Neuronal stem cell (in vitro differentiated cells): ENCODE results near the gene EIF4E1B.
A peak's percentile ranks its signal among the peaks of the same experiment; 100 is the strongest.

Experiments used
- DNase-seq: peaks from one replicate; pipeline ENCODE4 v3.0.0-alpha.2; 2013; ENCODE audit warnings: low spot score
- H2AFZ ChIP-seq: one replicate; pipeline ENCODE4 v1.6.1; 2013; ENCODE audit warnings: mild to moderate bottlenecking, low read length, inconsistent platforms
- H2AK5ac ChIP-seq: 2 replicates; pipeline ENCODE4 v1.6.1; 2013; ENCODE audit warnings: low read depth, mild to moderate bottlenecking, inconsistent platforms, low read length, moderate library complexity, mixed read lengths
- H2BK120ac ChIP-seq: 2 replicates; pipeline ENCODE4 v1.6.1; 2013; ENCODE audit warnings: low read depth, mild to moderate bottlenecking, inconsistent platforms, low read length, moderate library complexity, mixed read lengths
- H2BK12ac ChIP-seq: one replicate; pipeline ENCODE4 v1.6.1; 2013; ENCODE audit warnings: low read length, inconsistent platforms
- H2BK15ac ChIP-seq: 2 replicates; pipeline ENCODE4 v1.6.1; 2013; ENCODE audit warnings: mild to moderate bottlenecking, low read length, inconsistent platforms, mixed read lengths
- H2BK5ac ChIP-seq: one replicate; pipeline ENCODE4 v1.6.1; 2013; ENCODE audit warnings: inconsistent platforms, mild to moderate bottlenecking, low read length, moderate library complexity
- H3K14ac ChIP-seq: one replicate; pipeline ENCODE4 v1.6.1; 2013; ENCODE audit warnings: low read length, inconsistent platforms
- H3K18ac ChIP-seq: 2 replicates; pipeline ENCODE4 v1.6.1; 2013; ENCODE audit warnings: low read length, inconsistent platforms
- H3K23ac ChIP-seq: 2 replicates; pipeline ENCODE4 v1.6.1; 2013; ENCODE audit warnings: low read depth, mild to moderate bottlenecking, mixed read lengths, low read length, inconsistent platforms; ENCODE audit not compliant: poor library complexity
- H3K27ac ChIP-seq: replicated peaks from 3 replicates; pipeline ENCODE4 v1.5.1; 2013; ENCODE audit warnings: low read length, inconsistent platforms
- H3K27me3 ChIP-seq, 3 experiments: 2 replicates each; pipeline ENCODE4 v1.6.1; 2013; ENCODE audit warnings: low read length in 3 of 3, mild to moderate bottlenecking in 2 of 3, inconsistent platforms in 1 of 3, low read depth in 1 of 3, mixed read lengths in 1 of 3, moderate library complexity in 1 of 3; ENCODE audit not compliant: control insufficient read depth in 3 of 3, insufficient read depth in 3 of 3
- H3K36me3 ChIP-seq, 2 donors: replicated peaks in 1 of 2; 2 replicates each; pipeline ENCODE4 v1.6.1; 2013; ENCODE audit warnings: low read length in 2 of 2; ENCODE audit not compliant: control insufficient read depth in 2 of 2, insufficient read depth in 2 of 2
- H3K4ac ChIP-seq: 2 replicates; pipeline ENCODE4 v1.6.1; 2013; ENCODE audit warnings: inconsistent platforms, mild to moderate bottlenecking, low read length, moderate library complexity
- H3K4me1 ChIP-seq, 2 donors: 1 replicate in 1 of 2; 2 replicates in 1 of 2; pipeline ENCODE4 v1.6.1; 2013; ENCODE audit warnings: low read length in 2 of 2, low read depth in 1 of 2; ENCODE audit not compliant: control insufficient read depth in 2 of 2, insufficient read depth in 1 of 2
- H3K4me2 ChIP-seq: one replicate; pipeline ENCODE4 v1.6.1; 2013; ENCODE audit warnings: mild to moderate bottlenecking, low read length, inconsistent platforms; ENCODE audit not compliant: insufficient read depth, poor library complexity, severe bottlenecking
- H3K4me3 ChIP-seq, 2 donors: 2 replicates each; pipeline ENCODE4 v1.5.1; 2013; ENCODE audit warnings: low read length in 2 of 2, mild to moderate bottlenecking in 2 of 2, inconsistent platforms in 1 of 2, moderate library complexity in 1 of 2
- H3K79me1 ChIP-seq: one replicate; pipeline ENCODE4 v1.6.1; 2013; ENCODE audit warnings: low read depth, mild to moderate bottlenecking, inconsistent platforms, low read length, moderate library complexity
- H3K9ac ChIP-seq: one replicate; pipeline ENCODE4 v1.6.1; 2013; ENCODE audit warnings: mild to moderate bottlenecking, low read depth, low read length, inconsistent platforms; ENCODE audit not compliant: poor library complexity
- H3K9me3 ChIP-seq, 2 donors: replicated peaks in 1 of 2; 2 replicates each; pipeline versions ENCODE3 to v1.6.1; 2013; ENCODE audit warnings: low read length in 2 of 2, mild to moderate bottlenecking in 2 of 2, inconsistent platforms in 1 of 2, low read depth in 1 of 2, mixed read lengths in 1 of 2, moderate library complexity in 1 of 2; ENCODE audit not compliant: control insufficient read depth in 2 of 2, insufficient read depth in 1 of 2
- H4K8ac ChIP-seq: one replicate; pipeline ENCODE4 v1.6.1; 2013; ENCODE audit warnings: low read depth, mild to moderate bottlenecking, inconsistent platforms, low read length, moderate library complexity
- H4K91ac ChIP-seq: one replicate; pipeline ENCODE4 v1.6.1; 2013; ENCODE audit warnings: low read length, low read depth, mild to moderate bottlenecking, inconsistent platforms; ENCODE audit not compliant: poor library complexity
- WGBS, 2 donors: extraction: QIAGEN DNeasy Blood & Tissue Kit; methylation state at CpG; one replicate each; pipeline ENCODE4 v1.1.7; 2013; ENCODE audit warnings: missing lambda C conversion rate in 2 of 2, mixed read lengths in 1 of 2; ENCODE audit not compliant: insufficient read length in 2 of 2, insufficient replicate concordance in 1 of 2; ENCODE audit errors: extremely low coverage in 2 of 2; 5-methylcytosine and 5-hydroxymethylcytosine counted together

Gene EIF4E1B

DNA sequence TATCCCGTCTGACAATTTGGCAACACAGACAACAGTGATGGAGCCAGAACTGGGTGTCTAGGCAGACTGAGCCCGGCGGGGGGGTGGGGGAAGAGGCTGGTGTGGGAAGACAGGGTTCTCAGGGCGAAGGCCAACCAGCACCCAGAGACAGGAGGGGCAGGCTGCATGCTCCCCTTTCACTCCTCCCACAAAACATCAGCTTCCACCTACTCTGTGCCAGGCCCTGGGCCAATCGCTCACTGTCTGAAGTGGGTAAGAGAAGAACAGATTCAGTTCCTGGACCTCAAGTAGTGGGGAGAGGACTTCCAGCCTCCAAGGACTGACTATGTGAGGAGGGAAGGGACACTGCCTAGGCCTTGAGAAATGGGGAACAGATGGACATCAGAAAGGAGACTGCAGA is 2.9 kb upstream of the EIF4E1B start:
- Histone ChIP-seq H2AFZ (no peak overlapping the region), H3K79me1 (no peaks in the 10 kb centered on the region), H3K14ac (no peak overlapping the region), H3K4me2 (no peak overlapping the region), H3K27ac (no peak overlapping the region), H3K18ac (no peak overlapping the region), H3K4me3 (no peak overlapping the region), H4K8ac (no peak overlapping the region), H3K23ac (no peak overlapping the region), H2BK15ac (no peak overlapping the region), H2BK120ac (no peak overlapping the region), H3K4me1 (peaks cover 8 to 9% of the 10 kb centered on the region in 2 donors), H3K27me3 (peaks cover 7 to 95% (median 44%) of the 10 kb centered on the region in 3 experiments), H2AK5ac (no peak overlapping the region), H3K9ac (no peak overlapping the region), H2BK12ac (no peak overlapping the region), H3K9me3 (no peaks in the 10 kb centered on the region), H3K4ac (no peak overlapping the region), H3K36me3 (no peaks in the 10 kb centered on the region), H2BK5ac (no peak overlapping the region), H4K91ac (no peak overlapping the region)
- WGBS, 2 donors: no CpG with 5 or more reads among the region's 5 CpGs
- no peak for DNase-seq

DNA sequence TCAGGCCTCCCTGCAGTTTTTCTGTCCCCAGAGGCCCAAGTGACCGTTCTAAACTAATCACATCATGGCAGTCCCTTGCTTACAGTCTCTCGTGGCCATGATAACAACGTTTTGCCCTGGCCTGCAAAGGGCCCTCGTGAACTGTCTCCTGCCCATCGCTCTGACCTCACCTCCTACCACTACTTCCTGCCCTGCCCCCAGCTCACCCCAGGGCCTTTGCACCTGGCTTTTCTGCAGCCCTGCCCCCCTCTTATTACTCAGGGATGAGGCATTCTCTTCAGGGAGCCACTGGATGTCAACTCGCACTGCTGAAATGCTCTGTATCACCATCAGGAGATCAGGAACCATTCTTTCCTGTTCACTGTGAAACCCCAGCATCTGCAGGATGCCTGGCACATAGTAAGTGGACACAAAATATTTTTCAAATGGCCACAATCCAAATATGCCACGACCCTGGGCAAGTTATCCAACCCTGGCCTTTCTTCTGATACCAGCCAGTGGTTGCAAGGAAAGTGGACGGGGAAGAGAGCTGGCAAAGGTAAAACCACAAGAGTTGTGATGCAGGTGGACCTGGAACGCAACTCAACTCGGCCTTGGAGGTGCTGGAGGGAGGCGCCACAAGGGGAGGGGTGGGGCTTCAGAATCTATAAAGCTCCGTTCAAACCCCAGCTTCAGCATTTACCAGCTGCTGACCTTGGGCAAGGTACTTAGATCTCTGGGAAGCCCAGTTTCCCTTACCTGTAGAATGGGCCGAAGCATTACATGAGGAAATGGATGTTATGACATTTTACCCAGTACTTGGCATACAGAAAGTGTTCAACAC is 1.9 kb upstream of the EIF4E1B start:
- Histone ChIP-seq H2BK12ac (no peak overlapping the region), H2BK5ac (no peak overlapping the region), H4K91ac (no peak overlapping the region), H3K4me3 (peak overlapping the region in 1 of 2 donors; percentile 10), H2AFZ (no peak overlapping the region), H2BK15ac (no peak overlapping the region), H3K79me1 (no peaks in the 10 kb centered on the region), H4K8ac (no peak overlapping the region), H3K9me3 (no peaks in the 10 kb centered on the region), H3K27me3 (peaks cover 7 to 98% (median 45%) of the 10 kb centered on the region in 3 experiments), H3K36me3 (no peaks in the 10 kb centered on the region), H3K9ac (no peak overlapping the region), H3K18ac (peak overlapping the region; percentile 78), H2BK120ac (no peak overlapping the region), H3K14ac (no peak overlapping the region), H3K27ac (no peak overlapping the region), H2AK5ac (no peak overlapping the region), H3K23ac (no peak overlapping the region), H3K4ac (no peak overlapping the region), H3K4me2 (no peak overlapping the region), H3K4me1 (peaks cover 8 to 9% of the 10 kb centered on the region in 2 donors)
- no peak for DNase-seq
- WGBS, 2 donors: no CpG with 5 or more reads among the region's 13 CpGs

- Histone ChIP-seq H3K27ac (no peak overlapping the region), H3K9me3 (no peaks in the 10 kb centered on the region), H2BK12ac (no peak overlapping the region), H3K36me3 (no peaks in the 10 kb centered on the region), H3K4ac (no peak overlapping the region), H2BK5ac (no peak overlapping the region), H3K23ac (peak overlapping the region; percentile 87), H3K27me3 (peaks cover 7 to 97% (median 45%) of the 10 kb centered on the region in 3 experiments), H2AK5ac (no peak overlapping the region), H4K8ac (no peak overlapping the region), H2BK15ac (no peak overlapping the region), H2AFZ (peak overlapping the region; percentile 85), H4K91ac (no peak overlapping the region), H3K79me1 (no peaks in the 10 kb centered on the region), H3K18ac (peak overlapping the region; percentile 92), H3K4me3 (no peak overlapping the region), H3K4me2 (peak overlapping the region; percentile 94), H2BK120ac (no peak overlapping the region), H3K14ac (no peak overlapping the region), H3K9ac (no peak overlapping the region), H3K4me1 (peaks cover 8 to 9% of the 10 kb centered on the region in 2 donors)
- no peak for DNase-seq
- no CpG with 5 or more reads among the region's 34 CpGs for WGBS, 2 donors
Measured at GRCh38 chr5:176629317-176629852, 1.1 kb upstream of the EIF4E1B start.

GRCh38 chr5:176630681-176631222 is 277 bp downstream of the EIF4E1B start:
- Histone ChIP-seq H4K91ac (no peak overlapping the region), H3K14ac (no peak overlapping the region), H3K9ac (no peak overlapping the region), H2AFZ (peak overlapping the region; percentile 85), H2AK5ac (no peak overlapping the region), H3K4me2 (peak overlapping the region; percentile 94), H3K36me3 (no peaks in the 10 kb centered on the region), H3K27me3 (peaks cover 7 to 93% (median 43%) of the 10 kb centered on the region in 3 experiments), H4K8ac (no peak overlapping the region), H3K4me3 (peak overlapping the region; percentile 25 to 74), H3K4ac (no peak overlapping the region), H3K18ac (no peak overlapping the region), H3K79me1 (no peaks in the 10 kb centered on the region), H3K4me1 (peaks cover 6 to 8% of the 10 kb centered on the region in 2 donors), H2BK12ac (no peak overlapping the region), H3K9me3 (peaks cover 0 to 5% of the 10 kb centered on the region in 2 donors), H3K27ac (no peak overlapping the region), H3K23ac (no peak overlapping the region), H2BK5ac (no peak overlapping the region), H2BK120ac (no peak overlapping the region), H2BK15ac (no peak overlapping the region)
- WGBS, 2 donors: no CpG with 5 or more reads among the region's 20 CpGs
- DNase-seq: no peak
